Measurements from ENCODE around the gene RASA4. TPM values are rescaled to one million over a fixed set of nuclear protein-coding genes. Genes with fewer than 3 reads are reported as not detected.
"Not testable (repeated sequence)": the region's sequence is repeated elsewhere in the genome, so short reads cannot be mapped to it uniquely, and the experiment has no call there.

RASA4 gene
- total RNA-seq: 39.4 and 40.5 TPM in 2 replicates

- intact Hi-C loops (cut with micrococcal nuclease): not testable (repeated sequence)
Measured at GRCh38 chr7:102616507-102617125, at the start of gene RASA4. Gene RASA4 (minus strand): TSS chr7:102616756. CDS start chr7:102616689, 67 bp downstream.

GRCh38 chr7:102664765-102665164 is 48.2 kb upstream of the RASA4 start:
- intact Hi-C loops (cut with micrococcal nuclease): not testable (repeated sequence)

- intact Hi-C loops (cut with micrococcal nuclease): not testable (repeated sequence)
Measured at GRCh38 chr7:102649924-102650323, 33.4 kb upstream of the RASA4 start, which contains the start of gene SPDYE2B. Gene SPDYE2B (plus strand): TSS chr7:102650319. CDS start chr7:102652349, 2,030 bp downstream.

GRCh38 chr7:102647813-102648212 is 31.3 kb upstream of the RASA4 start:
- intact Hi-C loops (cut with micrococcal nuclease): not testable (repeated sequence)

- intact Hi-C loops (cut with micrococcal nuclease): not testable (repeated sequence)
Measured at GRCh38 chr7:102643404-102643803, 26.8 kb upstream of the RASA4 start.

- intact Hi-C loops (cut with micrococcal nuclease): not testable (repeated sequence)
Measured at GRCh38 chr7:102642691-102643090, 26.1 kb upstream of the RASA4 start, which contains the start of gene UPK3BL1. Gene UPK3BL1 (minus strand): TSS chr7:102642791. CDS start chr7:102642741, 50 bp downstream.

- intact Hi-C loops (cut with micrococcal nuclease): not testable (repeated sequence)
Measured at GRCh38 chr7:102638848-102639247, 22.3 kb upstream of the RASA4 start.

GRCh38 chr7:102636956-102637355 is 20.4 kb upstream of the RASA4 start:
- intact Hi-C loops (cut with micrococcal nuclease): not testable (repeated sequence)

GRCh38 chr7:102635354-102635753 is 18.8 kb upstream of the RASA4 start:
- intact Hi-C loops (cut with micrococcal nuclease): not testable (repeated sequence)

- intact Hi-C loops (cut with micrococcal nuclease): not testable (repeated sequence)
Measured at GRCh38 chr7:102634299-102634698, 17.7 kb upstream of the RASA4 start.

- intact Hi-C loops (cut with micrococcal nuclease): not testable (repeated sequence)
Measured at GRCh38 chr7:102630622-102631021, 14.1 kb upstream of the RASA4 start.

GRCh38 chr7:102627271-102627904 is 10.8 kb upstream of the RASA4 start:
- intact Hi-C loops (cut with micrococcal nuclease): not testable (repeated sequence)

GRCh38 chr7:102618122-102618521 is 1.6 kb upstream of the RASA4 start:
- intact Hi-C loops (cut with micrococcal nuclease): not testable (repeated sequence)

GRCh38 chr7:102615930-102616329 is 626 bp downstream of the RASA4 start:
- intact Hi-C loops (cut with micrococcal nuclease): not testable (repeated sequence)

GRCh38 chr7:102614873-102615272 is 1.7 kb downstream of the RASA4 start:
- intact Hi-C loops (cut with micrococcal nuclease): not testable (repeated sequence)

- intact Hi-C loops (cut with micrococcal nuclease): not testable (repeated sequence)
Measured at GRCh38 chr7:102614346-102614697, 2.2 kb downstream of the RASA4 start.

- intact Hi-C loops (cut with micrococcal nuclease): not testable (repeated sequence)
Measured at GRCh38 chr7:102613575-102614345, 2.8 kb downstream of the RASA4 start.

GRCh38 chr7:102611675-102612325 is 4.8 kb downstream of the RASA4 start:
- intact Hi-C loops (cut with micrococcal nuclease): not testable (repeated sequence)

- intact Hi-C loops (cut with micrococcal nuclease): not testable (repeated sequence)
Measured at GRCh38 chr7:102611013-102611674, 5.4 kb downstream of the RASA4 start.

- intact Hi-C loops (cut with micrococcal nuclease): not testable (repeated sequence)
Measured at GRCh38 chr7:102610441-102610840, 6.1 kb downstream of the RASA4 start.

GRCh38 chr7:102609734-102610133 is 6.8 kb downstream of the RASA4 start:
- intact Hi-C loops (cut with micrococcal nuclease): not testable (repeated sequence)

Measured in T-helper 2 cell treated with Interferon-gamma antibody and Interleukin-4, amounts not matched to agents 100 ng/mL and 5 ng/mL, for 36 hours (primary cell).